SJSA1 (cell line): Measurements from ENCODE around the gene IFIT1. TPM values are rescaled to one million over a fixed set of nuclear protein-coding genes. Genes with fewer than 3 reads are reported as not detected.
"Not testable (repeated sequence)": the region's sequence is repeated elsewhere in the genome, so short reads cannot be mapped to it uniquely, and the experiment has no call there.

ENCODE experiments used
- DNase-seq, 2 experiments: peaks; one replicate each; pipeline ENCODE4 v3.0.0-alpha.2; 2015 to 2020; ENCODE audit warnings: low spot score in 2 of 2, low read depth in 1 of 2
- H3K27ac ChIP-seq: fragments of 250-450 bp; sonication (Bioruptor Pico); 2 replicates; pipeline ENCODE4 v1.5.1; 2020; ENCODE audit warnings: mild to moderate bottlenecking, moderate library complexity
- H3K27me3 ChIP-seq: fragments of 250-450 bp; sonication (Bioruptor Pico); replicated peaks from 2 replicates; pipeline ENCODE4 v1.5.1; 2020; ENCODE audit warnings: mild to moderate bottlenecking, moderate library complexity
- H3K36me3 ChIP-seq: fragments of 250-450 bp; sonication (Bioruptor Pico); 2 replicates; pipeline ENCODE4 v1.5.1; 2020; ENCODE audit warnings: mild to moderate bottlenecking
- H3K4me1 ChIP-seq: fragments of 250-450 bp; sonication (Bioruptor Pico); replicated peaks from 2 replicates; pipeline ENCODE4 v1.6.1; 2021; ENCODE audit warnings: mild to moderate bottlenecking
- H3K4me3 ChIP-seq: fragments of 250-450 bp; sonication (Bioruptor Pico); 2 replicates; pipeline ENCODE4 v1.5.1; 2020; ENCODE audit warnings: mild to moderate bottlenecking
- H3K9me3 ChIP-seq: fragments of 250-450 bp; sonication (Bioruptor Pico); replicated peaks from 2 replicates; pipeline ENCODE4 v1.5.1; 2020; ENCODE audit warnings: mild to moderate bottlenecking
- total RNA-seq: library from RNA; depleted of rRNA; stranded (reverse); fragments of >200 nt; shearing (Covaris generic); gene quantifications from 2 replicates; pipeline ENCODE4 v1.2.3, GENCODE V29; 2014

Gene IFIT1
- total RNA-seq, 1 experiment from 2014 or later: 5.2 TPM

DNA sequence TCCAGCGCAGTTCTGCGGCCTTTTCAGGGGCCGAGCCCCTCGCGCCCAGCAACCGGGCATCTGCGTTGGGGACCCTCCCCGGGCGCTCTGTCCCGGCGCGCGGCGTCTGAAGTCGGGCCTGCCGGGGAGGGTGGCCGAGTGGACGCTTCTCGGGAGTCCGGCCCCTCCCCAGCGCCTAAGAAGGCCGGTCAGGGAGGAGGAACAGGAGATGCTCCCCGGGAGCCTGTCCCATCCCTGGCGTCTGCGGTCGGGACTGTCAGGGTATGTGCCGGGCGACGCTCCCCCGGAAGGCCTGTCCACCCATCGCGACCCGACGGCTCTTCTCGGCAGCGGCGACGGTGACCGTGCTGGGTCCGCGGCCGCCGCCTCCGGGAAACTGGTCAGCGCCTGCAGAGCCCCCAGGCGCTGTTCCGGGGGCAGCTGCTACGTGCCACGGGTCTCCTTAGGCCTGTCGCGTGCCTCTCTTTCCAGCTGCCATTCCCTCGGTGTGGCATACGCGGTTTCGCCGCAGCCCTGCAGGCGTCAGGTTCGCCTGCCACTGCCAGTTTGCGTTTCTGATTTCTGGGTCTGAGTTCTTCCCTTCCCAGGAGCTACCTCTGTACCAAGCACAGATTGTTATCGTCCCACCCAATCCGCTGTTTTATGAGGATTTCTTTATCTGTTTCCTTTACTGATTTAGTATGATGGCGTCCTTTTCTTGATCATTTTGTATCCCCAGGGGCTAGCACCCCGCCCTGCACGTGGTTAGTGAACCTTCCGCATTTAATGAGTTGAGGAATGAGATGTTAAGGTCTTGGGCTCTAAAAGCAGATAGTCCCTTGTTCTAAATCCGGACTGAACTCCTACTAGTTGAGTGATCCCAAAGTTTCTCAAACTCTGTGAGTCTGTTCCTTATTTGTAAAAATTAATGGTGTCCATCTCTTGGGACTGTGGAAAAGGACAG is 22.7 kb downstream of the IFIT1 start:
- peaks cover 18% of the 10 kb centered on the region for H3K4me1 ChIP-seq
- H3K36me3 ChIP-seq: peaks cover 31% of the 10 kb centered on the region
- no peaks in the 10 kb centered on the region for H3K9me3 ChIP-seq
- peak overlapping the region; percentile 71 for H3K4me3 ChIP-seq
- peak; percentile 68 to 84 for DNase-seq
- peak overlapping the region; percentile 83 for H3K27ac ChIP-seq
- no peaks in the 10 kb centered on the region for H3K27me3 ChIP-seq

GRCh38 chr10:89416465-89416864 is 24.0 kb downstream of the IFIT1 start:
- H3K27ac ChIP-seq: no peak overlapping the region
- H3K9me3 ChIP-seq: no peaks in the 10 kb centered on the region
- H3K4me3 ChIP-seq: no peak overlapping the region

GRCh38 chr10:89419548-89419947 is 27.1 kb downstream of the IFIT1 start:
- Histone ChIP-seq H3K27me3 (no peaks in the 10 kb centered on the region), H3K4me1 (peaks cover 14% of the 10 kb centered on the region), H3K9me3 (no peaks in the 10 kb centered on the region), H3K27ac (no peak overlapping the region), H3K4me3 (no peak overlapping the region), H3K36me3 (peaks cover 47% of the 10 kb centered on the region)
- no peak for DNase-seq

More at GRCh38 chr10:89416465-89416864, 24.0 kb downstream of the IFIT1 start:
- Histone ChIP-seq H3K4me1 (peaks cover 18% of the 10 kb centered on the region), H3K36me3 (peaks cover 43% of the 10 kb centered on the region), H3K27me3 (no peaks in the 10 kb centered on the region)
- DNase-seq: no peak

- no peak overlapping the region for H3K27ac ChIP-seq
- H3K9me3 ChIP-seq: no peaks in the 10 kb centered on the region
- DNase-seq: no peak
- H3K4me3 ChIP-seq: no peak overlapping the region
- H3K4me1 ChIP-seq: peaks cover 6% of the 10 kb centered on the region
- H3K27me3 ChIP-seq: no peaks in the 10 kb centered on the region
- peaks cover 42% of the 10 kb centered on the region for H3K36me3 ChIP-seq
Measured at GRCh38 chr10:89421018-89421476, 28.6 kb downstream of the IFIT1 start.

GRCh38 chr10:89425000-89425399 is 32.6 kb downstream of the IFIT1 start:
- Histone ChIP-seq H3K4me1 (peaks cover 23% of the 10 kb centered on the region), H3K9me3 (no peaks in the 10 kb centered on the region), H3K36me3 (peaks cover 18% of the 10 kb centered on the region; the same call in 1 of the 2 replicates), H3K4me3 (no peak overlapping the region), H3K27me3 (no peaks in the 10 kb centered on the region), H3K27ac (no peak overlapping the region)
- no peak for DNase-seq

DNA sequence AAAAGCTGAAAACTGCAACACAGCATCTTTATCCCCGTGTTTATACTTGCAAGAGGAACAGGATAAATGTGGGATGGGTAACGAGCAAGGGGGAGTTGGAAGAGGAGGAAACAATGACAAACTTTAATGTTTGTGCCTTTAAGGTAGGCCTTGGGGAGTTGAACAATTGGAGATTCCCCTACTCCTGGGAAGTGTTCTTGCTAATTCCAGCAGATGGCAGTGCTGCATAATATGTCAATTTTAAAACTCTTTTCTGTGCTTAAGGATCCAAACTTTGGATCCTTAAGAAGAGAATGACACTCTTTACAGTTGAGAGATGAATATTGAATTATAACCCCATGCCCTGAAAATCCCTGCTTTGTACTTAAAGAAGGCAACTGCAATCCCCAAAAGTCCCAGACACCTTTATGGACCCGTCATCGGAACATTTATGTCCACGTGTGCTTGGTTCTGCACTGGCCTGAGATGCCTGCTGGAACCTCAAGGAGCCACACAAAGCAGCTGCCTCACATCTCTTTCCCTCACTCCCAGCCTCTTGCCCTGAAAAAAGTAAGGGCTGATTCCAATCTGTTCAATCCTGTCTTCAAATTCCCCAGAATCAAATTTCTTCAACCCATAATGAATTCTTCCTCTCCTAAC is 33.9 kb downstream of the IFIT1 start:
- DNase-seq: peak in 1 of 2 experiments; percentile 70
- Histone ChIP-seq H3K9me3 (no peaks in the 10 kb centered on the region), H3K27ac (no peak overlapping the region)

DNA sequence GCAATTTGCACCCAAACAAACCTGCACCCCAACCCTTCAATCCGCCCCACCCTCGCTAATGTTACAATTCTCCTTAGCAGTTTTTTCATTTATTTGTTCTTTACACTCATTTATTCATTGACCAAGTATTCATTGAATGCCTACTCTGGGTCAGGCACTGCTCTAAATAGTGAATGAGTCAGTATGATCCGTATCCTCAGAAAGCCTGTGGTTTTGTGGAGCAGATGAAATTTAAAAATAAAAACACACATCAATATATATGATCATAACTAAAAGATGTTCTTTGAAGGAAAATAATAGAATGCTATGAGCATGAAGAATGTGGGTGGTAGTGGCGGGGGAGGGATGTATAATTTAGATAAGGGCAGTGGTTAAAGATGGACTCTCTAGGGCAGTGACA is 35.2 kb downstream of the IFIT1 start:
- H3K27me3 ChIP-seq: no peaks in the 10 kb centered on the region
- H3K4me3 ChIP-seq: no peak overlapping the region
- H3K4me1 ChIP-seq: peaks cover 28% of the 10 kb centered on the region
- peak overlapping the region; percentile 6; the same call in 1 of the 2 replicates for H3K27ac ChIP-seq
- no peaks in the 10 kb centered on the region for H3K9me3 ChIP-seq
- peak in 1 of 2 experiments; percentile 52 for DNase-seq
- no peaks in the 10 kb centered on the region for H3K36me3 ChIP-seq

More for the DNA sequence above, 33.9 kb downstream of the IFIT1 start:
- Histone ChIP-seq H3K4me3 (no peak overlapping the region), H3K27me3 (no peaks in the 10 kb centered on the region), H3K4me1 (peaks cover 23% of the 10 kb centered on the region), H3K36me3 (0 out of 2 replicates have a peak, but pooled peaks cover 8% of the 10 kb centered on the region)

DNA sequence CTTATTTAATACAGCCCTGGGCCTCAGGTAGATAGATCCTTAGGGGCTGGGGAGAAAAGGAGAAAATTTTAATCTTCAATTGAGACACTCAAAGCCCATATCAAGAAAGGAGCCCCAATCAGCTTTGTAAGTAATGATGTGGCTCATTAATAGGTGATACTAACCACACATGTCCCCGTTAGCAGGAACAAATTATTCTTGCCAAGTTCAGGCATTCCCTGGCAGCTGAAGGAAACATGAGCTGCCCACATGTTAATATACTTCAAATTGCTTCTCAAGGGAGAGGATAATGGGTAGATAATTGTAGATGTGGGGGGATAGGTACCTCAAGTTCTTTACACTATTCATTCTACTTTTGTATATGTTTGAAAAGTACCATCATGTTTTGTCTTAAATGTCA is 36.5 kb downstream of the IFIT1 start:
- Histone ChIP-seq H3K27ac (no peak overlapping the region), H3K4me3 (no peak overlapping the region), H3K9me3 (no peaks in the 10 kb centered on the region), H3K4me1 (peaks cover 28% of the 10 kb centered on the region), H3K36me3 (no peaks in the 10 kb centered on the region), H3K27me3 (no peaks in the 10 kb centered on the region)
- DNase-seq: no peak

- H3K27me3 ChIP-seq: no peaks in the 10 kb centered on the region
Measured at GRCh38 chr10:89431977-89432376, 39.6 kb downstream of the IFIT1 start.

DNA sequence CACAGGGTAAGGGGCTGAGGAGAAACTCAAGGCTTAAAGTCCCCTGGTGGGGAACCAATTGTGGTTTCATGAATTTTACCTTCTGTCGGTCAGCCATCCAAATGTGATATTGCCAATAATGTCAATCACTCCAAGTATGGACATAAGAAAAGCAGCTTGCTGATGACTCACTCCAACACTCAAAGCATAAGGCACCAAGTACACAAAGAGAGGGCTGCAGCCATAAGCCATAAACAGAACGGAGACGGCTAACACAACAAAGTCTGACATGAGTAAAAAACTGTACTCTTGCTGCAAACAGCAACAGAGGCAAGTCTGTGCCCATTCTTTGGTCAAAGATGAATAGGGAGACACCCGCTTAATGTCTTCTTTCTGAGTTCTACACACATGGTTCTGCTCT is 46.1 kb downstream of the IFIT1 start:
- DNase-seq: no peak
- no peaks in the 10 kb centered on the region for H3K36me3 ChIP-seq
- H3K27ac ChIP-seq: no peak overlapping the region
- H3K4me1 ChIP-seq: peaks cover 9% of the 10 kb centered on the region
- H3K9me3 ChIP-seq: no peaks in the 10 kb centered on the region
- H3K4me3 ChIP-seq: no peak overlapping the region
- H3K27me3 ChIP-seq: no peaks in the 10 kb centered on the region

More at GRCh38 chr10:89431977-89432376, 39.6 kb downstream of the IFIT1 start:
- H3K36me3 ChIP-seq: no peaks in the 10 kb centered on the region
- DNase-seq: peak in 1 of 2 experiments; percentile 32
- H3K9me3 ChIP-seq: no peaks in the 10 kb centered on the region
- no peak overlapping the region for H3K27ac ChIP-seq
- peaks cover 21% of the 10 kb centered on the region for H3K4me1 ChIP-seq
- no peak overlapping the region for H3K4me3 ChIP-seq

GRCh38 chr10:89440226-89441009 is 48.0 kb downstream of the IFIT1 start:
- Histone ChIP-seq H3K4me3 (no peak overlapping the region), H3K4me1 (peaks cover 9% of the 10 kb centered on the region), H3K36me3 (no peaks in the 10 kb centered on the region), H3K9me3 (no peaks in the 10 kb centered on the region), H3K27ac (no peak overlapping the region), H3K27me3 (no peaks in the 10 kb centered on the region)
- DNase-seq: no peak

GRCh38 chr10:89442289-89442688 is 49.9 kb downstream of the IFIT1 start:
- Histone ChIP-seq H3K27me3 (no peaks in the 10 kb centered on the region), H3K36me3 (no peaks in the 10 kb centered on the region), H3K9me3 (no peaks in the 10 kb centered on the region), H3K4me1 (peaks cover 9% of the 10 kb centered on the region), H3K27ac (no peak overlapping the region), H3K4me3 (no peak overlapping the region)
- no peak for DNase-seq

DNA sequence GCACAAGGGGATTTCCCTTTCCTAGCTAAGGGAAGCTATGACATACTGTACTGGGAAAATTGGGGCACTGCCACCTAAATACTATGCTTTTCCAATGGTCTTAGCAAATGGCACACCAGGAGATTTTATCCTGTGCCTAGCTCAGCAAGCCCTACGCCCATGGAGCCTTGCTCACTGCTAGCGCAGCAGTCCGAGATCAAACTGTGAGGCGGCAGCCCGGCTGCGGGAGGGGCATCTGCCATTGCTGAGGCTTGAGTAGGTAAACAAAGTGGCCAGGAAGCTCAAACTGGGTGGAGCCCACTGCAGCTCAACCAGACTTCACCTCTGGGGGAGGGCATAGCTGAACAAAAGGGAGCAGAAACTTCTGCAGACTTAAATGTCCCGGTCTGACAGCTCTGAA is 52.4 kb downstream of the IFIT1 start:
- H3K27me3 ChIP-seq, H3K36me3 ChIP-seq, H3K4me1 ChIP-seq, H3K4me3 ChIP-seq, DNase-seq, H3K27ac ChIP-seq, H3K9me3 ChIP-seq: not testable (repeated sequence)
